Gastrocnemius medialis (tissue), 4 donors: Measurements from ENCODE around the gene SPTLC2.

ENCODE experiments used
- POLR2A ChIP-seq, 2 donors: fragments of 450-650 bp; IDR thresholded peaks; one replicate each; pipeline ENCODE4 v1.6.1; 2017; ENCODE audit warnings: antibody characterized with exemption in 2 of 2, mild to moderate bottlenecking in 2 of 2, moderate library complexity in 2 of 2
- TF ChIP-seq, protein P1 (sequence below), 5 experiments: fragments of 450-650 bp in 3 of 5; fragments of 200-600 bp in 2 of 5; sonication (generic) in 2 of 5; IDR thresholded peaks in 4 of 5; conservative IDR thresholded peaks in 1 of 5; 1 replicate in 4 of 5; 2 replicates in 1 of 5; pipeline ENCODE4 v1.5.1; 2016 to 2019; ENCODE audit warnings: antibody characterized with exemption in 5 of 5, mild to moderate bottlenecking in 3 of 5, moderate library complexity in 3 of 5

GRCh38 chr14:77498120-77498979, 118.1 kb downstream of the SPTLC2 start, which contains the start of gene ISM2:
- TF ChIP-seq, protein P1, sequence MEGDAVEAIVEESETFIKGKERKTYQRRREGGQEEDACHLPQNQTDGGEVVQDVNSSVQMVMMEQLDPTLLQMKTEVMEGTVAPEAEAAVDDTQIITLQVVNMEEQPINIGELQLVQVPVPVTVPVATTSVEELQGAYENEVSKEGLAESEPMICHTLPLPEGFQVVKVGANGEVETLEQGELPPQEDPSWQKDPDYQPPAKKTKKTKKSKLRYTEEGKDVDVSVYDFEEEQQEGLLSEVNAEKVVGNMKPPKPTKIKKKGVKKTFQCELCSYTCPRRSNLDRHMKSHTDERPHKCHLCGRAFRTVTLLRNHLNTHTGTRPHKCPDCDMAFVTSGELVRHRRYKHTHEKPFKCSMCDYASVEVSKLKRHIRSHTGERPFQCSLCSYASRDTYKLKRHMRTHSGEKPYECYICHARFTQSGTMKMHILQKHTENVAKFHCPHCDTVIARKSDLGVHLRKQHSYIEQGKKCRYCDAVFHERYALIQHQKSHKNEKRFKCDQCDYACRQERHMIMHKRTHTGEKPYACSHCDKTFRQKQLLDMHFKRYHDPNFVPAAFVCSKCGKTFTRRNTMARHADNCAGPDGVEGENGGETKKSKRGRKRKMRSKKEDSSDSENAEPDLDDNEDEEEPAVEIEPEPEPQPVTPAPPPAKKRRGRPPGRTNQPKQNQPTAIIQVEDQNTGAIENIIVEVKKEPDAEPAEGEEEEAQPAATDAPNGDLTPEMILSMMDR (IDR thresholded peaks at IDR 0.05 in 4 of 5, conservative IDR thresholded peaks at IDR 0.05 in 1 of 5): no peak
- TF ChIP-seq POLR2A (IDR thresholded peaks at IDR 0.05): no peak
